ENCODE data around the gene THRB. TPM values are rescaled to one million over a fixed set of nuclear protein-coding genes. Genes with fewer than 3 reads are reported as not detected.

Gene THRB
- total and polyA plus RNA-seq, 2 experiments from 2014 or later: 26.8 to 60.0 TPM

GRCh38 chr3:24069045-24069444 is 425.6 kb downstream of the THRB start:
- no peak overlapping the region for H3K4me2 ChIP-seq
- peak; percentile 24 for DNase-seq (ENCODE audit: low spot score)
- no peaks in the 10 kb centered on the region for H3K4me1 ChIP-seq (ENCODE audit: insufficient read depth)
- H3K79me2 ChIP-seq: no peaks in the 10 kb centered on the region
- WGBS (ENCODE audit: low lambda C conversion rate, missing lambda C conversion rate): 64% methylated on average over 2 of the region's 2 CpGs
- H3K9me2 ChIP-seq (replicated peaks; ENCODE audit: insufficient read depth): no peaks in the 10 kb centered on the region
- H4K20me1 ChIP-seq (ENCODE audit: insufficient read depth, poor library complexity, severe bottlenecking): no peaks in the 10 kb centered on the region
- peak; percentile 51 for TF ChIP-seq CTCF (IDR thresholded peaks at IDR 0.05; ENCODE audit: poor library complexity)
- no peak for TF ChIP-seq EZH2 (IDR thresholded peaks at IDR 0.05; ENCODE audit: borderline replicate concordance)
- no peak overlapping the region for H3K27ac ChIP-seq
- H2AFZ ChIP-seq: no peak overlapping the region
- H3K4me3 ChIP-seq: no peak overlapping the region
- no peaks in the 10 kb centered on the region for H3K36me3 ChIP-seq (replicated peaks; ENCODE audit: insufficient read depth, low read depth)
- H3K27me3 ChIP-seq: no peaks in the 10 kb centered on the region
- no peaks in the 10 kb centered on the region for H3K9me3 ChIP-seq (ENCODE audit: low read depth)

- no peaks in the 10 kb centered on the region for H3K79me2 ChIP-seq
- H3K36me3 ChIP-seq (replicated peaks; ENCODE audit: insufficient read depth, low read depth): no peaks in the 10 kb centered on the region
- no peaks in the 10 kb centered on the region for H3K9me3 ChIP-seq (ENCODE audit: low read depth)
- no peaks in the 10 kb centered on the region for H3K27me3 ChIP-seq
- H3K4me1 ChIP-seq (ENCODE audit: insufficient read depth): no peaks in the 10 kb centered on the region
- H3K27ac ChIP-seq: no peak overlapping the region
- 67% methylated on average over 3 of the region's 3 CpGs for WGBS (ENCODE audit: low lambda C conversion rate, missing lambda C conversion rate)
- no peak for DNase-seq (ENCODE audit: low spot score)
- no peak overlapping the region for H2AFZ ChIP-seq
- TF ChIP-seq EZH2phosphoT487 (IDR thresholded peaks at IDR 0.05; ENCODE audit: low read depth, severe bottlenecking, unreplicated experiment): no peak
- no peak for TF ChIP-seq EZH2 (IDR thresholded peaks at IDR 0.05; ENCODE audit: borderline replicate concordance)
- TF ChIP-seq CTCF (IDR thresholded peaks at IDR 0.05; ENCODE audit: poor library complexity): no peak
- H3K9me2 ChIP-seq (replicated peaks; ENCODE audit: insufficient read depth): no peaks in the 10 kb centered on the region
- no peak overlapping the region for H3K4me2 ChIP-seq
- H4K20me1 ChIP-seq (ENCODE audit: insufficient read depth, poor library complexity, severe bottlenecking): no peaks in the 10 kb centered on the region
- no peak overlapping the region for H3K4me3 ChIP-seq
Observed at GRCh38 chr3:24067483-24067882, 427.2 kb downstream of the THRB start.

MicroRNA genes within 50 kb of the gene (microRNA counts, 767-probe panel; counts per million panel counts)
- microRNA hsa-miR-4792: not detected

Small RNAs within 50 kb of the gene (microRNA-seq; reads per million reads assigned to microRNA genes)
- gene MIR4792: not detected

Small RNAs within 50 kb of the gene (small RNA-seq; reads per million reads assigned to genes)
- gene MIR4792: 0.12 reads per million
